Stomach (tissue), 9 donors: ENCODE measurements around the gene CCDC127. TPM values are rescaled to one million over a fixed set of nuclear protein-coding genes. Genes with fewer than 3 reads are reported as not detected.

ENCODE experiments used
- DNase-seq, 2 donors: peaks; one replicate each; pipeline versions ENCODE4 v3.0.0 to v3.0.0-alpha.2; 2013 to 2019
- H3K27ac ChIP-seq, 5 donors: fragments of 200-600 bp in 4 of 5; sonication (generic) in 4 of 5; one replicate each; pipeline ENCODE4 v1.5.1; 2013 to 2019; ENCODE audit warnings: mild to moderate bottlenecking in 1 of 5, moderate library complexity in 1 of 5
- H3K27me3 ChIP-seq, 3 donors: fragments of 200-600 bp; sonication (generic); one replicate each; pipeline ENCODE4 v1.5.1; 2017 to 2019; ENCODE audit warnings: mixed run types in 1 of 3
- H3K36me3 ChIP-seq, 4 donors: fragments of 200-600 bp; sonication (generic); 1 replicate in 3 of 4; 2 replicates in 1 of 4; pipeline ENCODE4 v1.5.1; 2016 to 2019
- H3K4me1 ChIP-seq, 4 donors: fragments of 200-600 bp; sonication (generic); one replicate each; pipeline ENCODE4 v1.5.1; 2016 to 2019
- H3K4me3 ChIP-seq, 4 donors: fragments of 200-600 bp; sonication (generic) in 3 of 4; one replicate each; pipeline ENCODE4 v1.5.1; 2016 to 2019; ENCODE audit warnings: mild to moderate bottlenecking in 1 of 4
- H3K9me3 ChIP-seq, 4 donors: fragments of 200-600 bp; sonication (generic); one replicate each; pipeline ENCODE4 v1.5.1; 2016 to 2019
- CTCF ChIP-seq, 7 experiments: fragments of 450-650 bp in 4 of 7; fragments of 200-600 bp in 3 of 7; sonication (generic) in 3 of 7; IDR thresholded peaks; one replicate each; pipeline ENCODE4 v1.5.1; 2016 to 2019; ENCODE audit warnings: antibody characterized with exemption in 7 of 7, control low read depth in 2 of 7, mild to moderate bottlenecking in 1 of 7
- EP300 ChIP-seq: sonication (generic); formaldehyde crosslinking; IDR thresholded peaks from one replicate; pipeline ENCODE4 v1.6.1; 2017; ENCODE audit warnings: antibody characterized with exemption
- POLR2A ChIP-seq, 4 donors: fragments of 450-650 bp; IDR thresholded peaks; one replicate each; pipeline ENCODE4 v1.6.1; 2016; ENCODE audit warnings: antibody characterized with exemption in 4 of 4, control low read depth in 2 of 4, mild to moderate bottlenecking in 1 of 4, moderate library complexity in 1 of 4
- POLR2AphosphoS5 ChIP-seq, 3 donors: sonication (generic); formaldehyde crosslinking; IDR thresholded peaks; one replicate each; pipeline ENCODE4 v1.6.1; 2016; ENCODE audit warnings: antibody characterized with exemption in 3 of 3
- WGBS, 5 donors: extraction: QIAGEN DNeasy Blood & Tissue Kit in 3 of 5; methylation state at CpG; one replicate each; pipeline versions ENCODE4 v1.1.5 to v1.1.7; 2013 to 2018; 5-methylcytosine and 5-hydroxymethylcytosine counted together
- intact Hi-C: fragments of 100-400 bp; cut with DNase I; formaldehyde crosslinking; loops from one replicate; pipeline ENCODE4 v1.15.1; 2023; ENCODE audit warnings: low total_unique reads
- polyA plus RNA-seq, 3 donors: library from polyadenylated mRNA; stranded (reverse); fragments of 200-250 nt; gene quantifications; one replicate each; pipeline ENCODE4 v1.2.3, GENCODE V29; 2013
- total RNA-seq, 5 donors: library from RNA; depleted of rRNA; stranded (reverse); fragments of >200 nt; gene quantifications; one replicate each; pipeline versions ENCODE4 v1.1.0 to v1.2.3, GENCODE V29; 2014 to 2016
- donor health status: healthy with polysubstance abuse.
- donor health status: Bipolar disorder and iron deficiency.
- donor health status: healthy.

CCDC127 gene
- total and polyA plus RNA-seq, 8 donors: 1.2 to 8.5 (median 1.8) TPM

- Histone ChIP-seq H3K9me3 (no peaks in the 10 kb centered on the region), H3K27me3 (peaks cover 0 to 23% (median 0%) of the 10 kb centered on the region in 3 donors), H3K4me1 (peaks cover 0 to 18% (median 7%) of the 10 kb centered on the region in 4 donors), H3K36me3 (no peaks in the 10 kb centered on the region), H3K4me3 (no peak overlapping the region), H3K27ac (no peak overlapping the region)
- intact Hi-C loops: no loop called here
- TF ChIP-seq CTCF (IDR thresholded peaks at IDR 0.05) (no peak), EP300 (no peak), POLR2A (IDR thresholded peaks at IDR 0.05) (no peak), POLR2AphosphoS5 (IDR thresholded peaks at IDR 0.05) (no peak)
- DNase-seq: no peak
- WGBS, 5 donors: 85 to 91% (median 89%) methylated on average over 7 of the region's 7 CpGs
Measured at GRCh38 chr5:163338-163620, 54.7 kb downstream of the CCDC127 start.

- Histone ChIP-seq H3K27me3 (peaks cover 0 to 24% (median 0%) of the 10 kb centered on the region in 3 donors), H3K4me3 (no peak overlapping the region), H3K36me3 (no peaks in the 10 kb centered on the region), H3K4me1 (peaks cover 0 to 13% (median 2%) of the 10 kb centered on the region in 4 donors), H3K27ac (no peak overlapping the region), H3K9me3 (no peaks in the 10 kb centered on the region)
- TF ChIP-seq POLR2AphosphoS5 (IDR thresholded peaks at IDR 0.05) (no peak), POLR2A (IDR thresholded peaks at IDR 0.05) (no peak), EP300 (no peak), CTCF (IDR thresholded peaks at IDR 0.05) (no peak)
- no peak for DNase-seq
- intact Hi-C loops: no loop called here
- 79 to 94% (median 88%) methylated on average over 8 to 23 of the region's 23 CpGs for WGBS, 5 donors
Measured at GRCh38 chr5:162565-163337, 55.2 kb downstream of the CCDC127 start.

- intact Hi-C loops: no loop called here
- no peak overlapping the region for H3K4me3 ChIP-seq
- H3K27ac ChIP-seq: no peak overlapping the region
- no peaks in the 10 kb centered on the region for H3K9me3 ChIP-seq
- TF ChIP-seq CTCF (IDR thresholded peaks at IDR 0.05): no peak
- no peak for TF ChIP-seq POLR2AphosphoS5 (IDR thresholded peaks at IDR 0.05)
- no peak for TF ChIP-seq POLR2A (IDR thresholded peaks at IDR 0.05)
- TF ChIP-seq EP300: no peak
- no peaks in the 10 kb centered on the region for H3K36me3 ChIP-seq
- H3K4me1 ChIP-seq: peaks cover 0 to 7% (median 0%) of the 10 kb centered on the region in 4 donors
- H3K27me3 ChIP-seq: peaks cover 0 to 24% (median 0%) of the 10 kb centered on the region in 3 donors
- WGBS, 5 donors: 86 to 100% (median 92%) methylated on average over 6 to 19 of the region's 19 CpGs
- no peak for DNase-seq
Measured at GRCh38 chr5:162190-162564, 55.8 kb downstream of the CCDC127 start.

GRCh38 chr5:161803-162110 is 56.2 kb downstream of the CCDC127 start:
- WGBS, 5 donors: 92 to 97% (median 96%) methylated on average over 17 of the region's 17 CpGs
- intact Hi-C loops: no loop called here

More at GRCh38 chr5:161803-162110, 56.2 kb downstream of the CCDC127 start:
- TF ChIP-seq POLR2A (IDR thresholded peaks at IDR 0.05): no peak
- no peak for TF ChIP-seq POLR2AphosphoS5 (IDR thresholded peaks at IDR 0.05)
- TF ChIP-seq EP300: no peak
- TF ChIP-seq CTCF (IDR thresholded peaks at IDR 0.05): no peak
- Histone ChIP-seq H3K4me1 (peaks cover 0 to 3% (median 0%) of the 10 kb centered on the region in 4 donors), H3K27me3 (peaks cover 0 to 24% (median 0%) of the 10 kb centered on the region in 3 donors), H3K4me3 (no peak overlapping the region), H3K27ac (no peak overlapping the region), H3K36me3 (no peaks in the 10 kb centered on the region), H3K9me3 (no peaks in the 10 kb centered on the region)
- DNase-seq: no peak
